Bronchial epithelial cell (primary cell): ENCODE measurements around the gene REL. TPM values are rescaled to one million over a fixed set of nuclear protein-coding genes. Genes with fewer than 3 reads are reported as not detected.

ENCODE experiments used
- DNase-seq: peaks from one replicate; pipeline ENCODE4 v3.0.0-alpha.2; 2010; ENCODE audit warnings: low read depth
- FAIRE-seq: peaks from 2 replicates; lab custom pipeline; 2011; peaks lifted over from hg19 to GRCh38; lab: Jason Lieb, UNC
- H3K27me3 ChIP-seq: 2 replicates; pipeline ENCODE4 v1.5.1; 2011; ENCODE audit warnings: low read length; ENCODE audit not compliant: control insufficient read depth, insufficient read depth
- H3K36me3 ChIP-seq: 2 replicates; pipeline ENCODE4 v1.5.1; 2011; ENCODE audit warnings: low read length; ENCODE audit not compliant: control insufficient read depth, insufficient read depth
- H3K4me3 ChIP-seq: 2 replicates; pipeline ENCODE4 v1.5.1; 2011; ENCODE audit warnings: mild to moderate bottlenecking, low read depth, low read length, control low read depth
- CTCF ChIP-seq: IDR thresholded peaks from 2 replicates; pipeline ENCODE4 v1.5.1; 2011; ENCODE audit warnings: mild to moderate bottlenecking, moderate library complexity, low read length, control low read depth, inconsistent platforms; ENCODE audit not compliant: insufficient read depth, severe bottlenecking
- total RNA-seq: library from RNA; depleted of rRNA; stranded (reverse); fragments of >200 nt; gene quantifications from 2 replicates; pipeline ENCODE4 v1.2.1, GENCODE V29; 2014

Gene REL
- total RNA-seq, 1 donor from 2014 or later = 9.0 TPM

- no peak overlapping the region for H3K4me3 ChIP-seq
- H3K27me3 ChIP-seq = no peaks in the 10 kb centered on the region
- FAIRE-seq = no peak
- H3K36me3 ChIP-seq = no peaks in the 10 kb centered on the region
- no peak for TF ChIP-seq CTCF
- DNase-seq = no peak
Observed at GRCh38 chr2:60847854-60848253, 33.5 kb upstream of the REL start.

DNA sequence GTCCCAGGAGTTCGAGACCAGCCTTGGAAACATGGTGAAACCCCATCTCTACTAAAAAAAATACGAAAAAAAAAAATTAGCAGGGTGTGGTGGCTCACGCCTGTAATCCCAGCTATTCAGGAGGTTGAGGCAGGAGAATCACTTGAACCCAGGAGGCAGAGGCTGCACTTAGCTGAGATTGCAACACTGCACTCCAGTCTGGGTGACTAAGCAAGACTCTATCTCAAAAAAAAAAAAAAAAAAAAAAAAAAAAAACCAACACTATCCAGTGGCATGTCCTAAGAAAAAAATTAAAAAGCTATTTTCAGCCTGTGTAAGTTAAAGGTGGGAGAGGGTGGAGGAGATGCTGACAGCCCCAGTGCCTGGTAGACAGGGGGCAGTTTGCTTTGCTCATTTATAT, 32.2 kb upstream of the REL start:
- no peak for TF ChIP-seq CTCF
- Histone ChIP-seq H3K4me3 (no peak overlapping the region), H3K36me3 (no peaks in the 10 kb centered on the region), H3K27me3 (no peaks in the 10 kb centered on the region)
- DNase-seq (peak; percentile 36), FAIRE-seq (no peak)

DNA sequence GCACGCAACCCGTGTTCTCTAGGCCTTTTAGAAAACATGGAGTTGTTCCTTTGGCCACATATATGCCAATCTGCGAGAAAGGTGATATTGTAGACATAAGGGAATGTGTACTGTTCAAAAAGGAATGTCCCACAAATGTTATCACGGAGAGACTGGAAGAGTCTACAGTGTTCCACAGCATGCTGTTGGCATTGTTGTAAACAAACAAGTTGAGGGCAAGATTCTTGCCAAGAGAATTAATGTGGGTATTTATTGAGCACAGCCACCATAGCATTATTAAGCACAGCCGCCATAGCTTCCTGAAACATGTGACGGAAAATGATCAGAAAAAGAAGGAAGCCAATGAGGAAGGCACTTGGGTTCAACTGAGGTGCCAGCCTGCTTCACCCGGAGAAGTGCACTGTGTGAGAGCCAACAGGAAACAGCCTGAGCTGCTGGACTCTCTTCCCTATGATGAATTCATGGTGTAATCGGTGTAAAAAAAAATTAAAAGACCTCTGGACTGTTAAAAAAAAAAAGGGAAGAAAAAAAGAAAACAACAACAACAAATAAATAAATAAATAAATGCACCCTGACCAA, 29.0 kb upstream of the REL start:
- no peaks in the 10 kb centered on the region for H3K27me3 ChIP-seq
- FAIRE-seq = no peak
- TF ChIP-seq CTCF = no peak

GRCh38 chr2:60853531-60853930, 27.8 kb upstream of the REL start:
- DNase-seq = no peak
- no peak for FAIRE-seq
- no peak for TF ChIP-seq CTCF
- Histone ChIP-seq H3K27me3 (no peaks in the 10 kb centered on the region), H3K36me3 (no peaks in the 10 kb centered on the region), H3K4me3 (no peak overlapping the region)

More for the DNA sequence above, 29.0 kb upstream of the REL start:
- DNase-seq = no peak
- no peak overlapping the region for H3K4me3 ChIP-seq
- H3K36me3 ChIP-seq = no peaks in the 10 kb centered on the region

- no peaks in the 10 kb centered on the region for H3K27me3 ChIP-seq
- H3K4me3 ChIP-seq = no peak overlapping the region
- no peak for TF ChIP-seq CTCF
- DNase-seq (peak; percentile 26), FAIRE-seq (no peak)
- H3K36me3 ChIP-seq = no peaks in the 10 kb centered on the region
Observed at GRCh38 chr2:60855989-60856669, 25.2 kb upstream of the REL start.

DNA sequence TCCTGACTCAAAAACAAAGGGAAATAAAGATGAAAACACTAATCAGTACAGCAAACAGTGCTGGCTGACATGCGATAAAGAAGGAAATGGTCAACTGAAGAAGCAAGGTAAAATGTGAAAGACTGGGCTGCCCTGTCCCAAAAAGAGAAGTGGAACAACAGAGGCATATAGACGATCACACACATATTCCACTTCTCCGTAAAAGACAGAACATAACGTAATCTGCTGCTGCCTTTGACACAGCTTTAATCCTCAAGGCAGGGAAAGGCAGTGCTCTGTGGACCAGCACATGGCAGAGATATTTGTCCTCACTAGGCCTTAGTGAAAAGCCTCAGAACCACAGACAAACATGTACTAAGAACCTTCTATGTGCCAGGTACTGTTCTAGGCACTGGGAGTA, 24.3 kb upstream of the REL start:
- no peak for TF ChIP-seq CTCF
- Histone ChIP-seq H3K27me3 (no peaks in the 10 kb centered on the region), H3K4me3 (no peak overlapping the region), H3K36me3 (no peaks in the 10 kb centered on the region)
- no peak for DNase-seq
- no peak for FAIRE-seq
